B cell (primary cell): ENCODE results near the gene ZSCAN31. TPM values are rescaled to one million over a fixed set of nuclear protein-coding genes. Genes with fewer than 3 reads are reported as not detected.

Source experiments
- ATAC-seq: fragments of 200-7000 bp; cut with Tn5 transposase; one replicate; pipeline ENCODE4 v1.10.0; 2021; ENCODE audit warnings: low read depth, mild to moderate bottlenecking, moderate number of reproducible peaks, moderate library complexity
- CTCF ChIA-PET: fragments of 350-600 bp; sonication (Branson Sonifier 250); formaldehyde crosslinking; loops from one replicate; lab custom pipeline; 2021; ENCODE audit warnings: antibody characterized with exemption, inconsistent platforms; lab: Charles Lee
- POLR2A ChIA-PET: fragments of 350-600 bp; sonication (Branson Sonifier 250); formaldehyde crosslinking; loops from one replicate; lab custom pipeline; 2021; ENCODE audit warnings: antibody characterized with exemption; lab: Charles Lee
- DNase-seq: peaks from one replicate; pipeline ENCODE4 v3.0.0; 2013
- H2AFZ ChIP-seq: 2 replicates; pipeline ENCODE4 v1.6.1; 2012; ENCODE audit warnings: mild to moderate bottlenecking, low read depth, low read length; ENCODE audit not compliant: insufficient read depth, poor library complexity, severe bottlenecking
- H3K27ac ChIP-seq, 2 donors: 1 replicate in 1 of 2; 2 replicates in 1 of 2; pipeline ENCODE4 v1.5.1; 2012 to 2013; ENCODE audit warnings: low read length in 2 of 2, mild to moderate bottlenecking in 2 of 2, moderate library complexity in 1 of 2
- H3K27me3 ChIP-seq, 4 experiments: fragments of 200-600 bp in 1 of 4; sonication (generic) in 1 of 4; replicated peaks in 1 of 4; 1 replicate in 2 of 4; 2 replicates in 2 of 4; pipeline versions ENCODE4 v1.6.1 to v1.7.0; 2013 to 2016; ENCODE audit warnings: low read length in 3 of 4, mild to moderate bottlenecking in 2 of 4, mixed read lengths in 1 of 4, moderate library complexity in 1 of 4; ENCODE audit not compliant: insufficient read depth in 4 of 4, control insufficient read depth in 3 of 4; ENCODE audit errors: control extremely low read depth in 1 of 4
- H3K36me3 ChIP-seq, 2 experiments: replicated peaks in 1 of 2; 1 replicate in 1 of 2; 2 replicates in 1 of 2; pipeline versions ENCODE4 v1.6.1 to v1.7.1; 2013; ENCODE audit warnings: low read length in 1 of 2; ENCODE audit not compliant: insufficient read depth in 2 of 2, control insufficient read depth in 1 of 2; ENCODE audit errors: control extremely low read depth in 1 of 2, extremely low read depth in 1 of 2
- H3K4me1 ChIP-seq, 2 donors: fragments of 200-600 bp in 1 of 2; sonication (generic) in 1 of 2; 1 replicate in 1 of 2; 2 replicates in 1 of 2; pipeline versions ENCODE4 v1.5.1 to v1.6.1; 2013 to 2017; ENCODE audit warnings: low read length in 2 of 2; ENCODE audit not compliant: control insufficient read depth in 2 of 2, insufficient read depth in 2 of 2
- H3K4me2 ChIP-seq: replicated peaks from 2 replicates; pipeline ENCODE3; 2012; ENCODE audit warnings: mild to moderate bottlenecking, low read depth, low read length; ENCODE audit not compliant: poor library complexity, severe bottlenecking
- H3K4me3 ChIP-seq, 5 experiments: fragments of 200-600 bp in 1 of 5; sonication (generic) in 1 of 5; 1 replicate in 3 of 5; 2 replicates in 2 of 5; pipeline versions ENCODE4 v1.5.1 to v1.7.0; 2011 to 2016; ENCODE audit warnings: low read length in 4 of 5, mild to moderate bottlenecking in 4 of 5, low read depth in 2 of 5, control low read depth in 1 of 5, moderate library complexity in 1 of 5; ENCODE audit not compliant: insufficient read depth in 1 of 5; ENCODE audit errors: control extremely low read depth in 1 of 5, extremely low read depth in 1 of 5
- H3K79me2 ChIP-seq: fragments of 200-600 bp; sonication (generic); one replicate; pipeline ENCODE4 v1.6.0; 2016; ENCODE audit warnings: low read length; ENCODE audit not compliant: control insufficient read depth, insufficient read depth
- H3K9ac ChIP-seq: fragments of 200-600 bp; sonication (generic); 2 replicates; pipeline ENCODE4 v1.6.1; 2017; ENCODE audit warnings: mild to moderate bottlenecking, low read length, moderate library complexity
- H3K9me3 ChIP-seq, 3 donors: one replicate each; pipeline versions ENCODE4 v1.6.1 to v1.7.1; 2013; ENCODE audit warnings: low read length in 2 of 3; ENCODE audit not compliant: control insufficient read depth in 2 of 3, insufficient read depth in 1 of 3; ENCODE audit errors: control extremely low read depth in 1 of 3
- H4K20me1 ChIP-seq: 2 replicates; pipeline ENCODE4 v1.6.0; 2012; ENCODE audit warnings: mild to moderate bottlenecking, low read length; ENCODE audit not compliant: insufficient read depth, control insufficient read depth, poor library complexity, severe bottlenecking
- H3K27ac Mint-ChIP-seq: one replicate; pipeline ENCODE4 v1.8.0; 2021; ENCODE audit warnings: mixed read lengths
- H3K27me3 Mint-ChIP-seq: one replicate; pipeline ENCODE4 v1.8.0; 2021; ENCODE audit warnings: mixed read lengths
- H3K4me1 Mint-ChIP-seq: one replicate; pipeline ENCODE4 v1.8.0; 2021; ENCODE audit warnings: mixed read lengths
- H3K4me3 Mint-ChIP-seq: one replicate; pipeline ENCODE4 v1.8.0; 2021; ENCODE audit warnings: mixed read lengths
- H3K9me3 Mint-ChIP-seq: one replicate; pipeline ENCODE4 v1.8.0; 2022; ENCODE audit warnings: mixed read lengths; ENCODE audit not compliant: insufficient read depth
- CTCF ChIP-seq: fragments of 200-600 bp; IDR thresholded peaks from one replicate; pipeline ENCODE4 v1.8.0; 2022; ENCODE audit warnings: antibody characterized with exemption, mild to moderate bottlenecking
- EZH2 ChIP-seq: IDR thresholded peaks from 2 replicates; pipeline ENCODE4 v1.6.1; 2012; ENCODE audit warnings: borderline replicate concordance, low read depth, mild to moderate bottlenecking, moderate library complexity, low read length; ENCODE audit not compliant: insufficient read depth, poor library complexity, severe bottlenecking
- WGBS: methylation state at CpG from one replicate; pipeline ENCODE4 v1.1.5; 2013; ENCODE audit warnings: missing lambda C conversion rate; ENCODE audit not compliant: insufficient coverage; 5-methylcytosine and 5-hydroxymethylcytosine counted together
- intact Hi-C: fragments of 100-400 bp; cut with micrococcal nuclease; formaldehyde crosslinking; loops from one replicate; pipeline ENCODE4 v1.10.0; 2022
- polyA plus RNA-seq: library from polyadenylated mRNA; depleted of rRNA; stranded (reverse); fragments of >200 nt; gene quantifications from 2 replicates; pipeline ENCODE4 v1.2.3, GENCODE V29; 2012
- total RNA-seq, 2 donors: library from RNA; stranded (reverse); fragments of 120-200 nt in 1 of 2; gene quantifications; 1 replicate in 1 of 2; 2 replicates in 1 of 2; pipeline versions ENCODE4 v1.2.3 to v1.2.4, GENCODE V29; 2013 to 2022

ZSCAN31 gene
- total and polyA plus RNA-seq, 2 donors (not counting 1 experiment from before 2014, with no cell fraction given), result 1.9 to 4.6 TPM

- H3K9me3 Mint-ChIP-seq, result no peaks in the 10 kb centered on the region
- H3K27ac Mint-ChIP-seq, result no peak overlapping the region
- no peak overlapping the region for H3K9ac ChIP-seq
- no peak overlapping the region for H3K4me3 Mint-ChIP-seq
- 100% methylated on average over 1 of the region's 2 CpGs for WGBS
- no peak overlapping the region for H2AFZ ChIP-seq
- no peak overlapping the region for H3K27ac ChIP-seq
- peaks cover 11% of the 10 kb centered on the region for H3K79me2 ChIP-seq
- no peak overlapping the region for H3K4me2 ChIP-seq
- H3K4me3 ChIP-seq, result no peak overlapping the region
- H3K36me3 ChIP-seq, result peaks cover 0 to 17% of the 10 kb centered on the region in 2 experiments
- ChIA-PET POLR2A (no interaction called here), CTCF (interaction anchor here (4.8 kb wide), 1 partner anchor 25 kb away, joined by 37 read pairs; no protein-coding TSS in a partner anchor)
- peaks cover 19% of the 10 kb centered on the region for H3K4me1 Mint-ChIP-seq
- no peaks in the 10 kb centered on the region for H3K27me3 ChIP-seq
- intact Hi-C loops, result no loop called here
- H3K27me3 Mint-ChIP-seq, result no peaks in the 10 kb centered on the region
- ATAC-seq (no peak), DNase-seq (no peak)
- H3K9me3 ChIP-seq, result peaks cover 0 to 4% (median 3%) of the 10 kb centered on the region in 3 donors
- peaks cover 11 to 16% of the 10 kb centered on the region in 2 donors for H3K4me1 ChIP-seq
- TF ChIP-seq EZH2, result no peak
- TF ChIP-seq CTCF, result no peak
- peaks cover 4% of the 10 kb centered on the region for H4K20me1 ChIP-seq
Observed at GRCh38 chr6:28380381-28380780, 44.4 kb upstream of the ZSCAN31 start.

- Mint-ChIP-seq H3K27ac (no peak overlapping the region), H3K27me3 (no peaks in the 10 kb centered on the region), H3K4me1 (peaks cover 18% of the 10 kb centered on the region), H3K4me3 (no peak overlapping the region), H3K9me3 (no peaks in the 10 kb centered on the region)
- POLR2A ChIA-PET, result interaction anchor here (0.8 kb wide), 1 partner anchor 21 kb away, joined by 3 read pairs; no protein-coding TSS in a partner anchor
- Histone ChIP-seq H4K20me1 (peaks cover 4% of the 10 kb centered on the region), H3K4me1 (peaks cover 10 to 13% of the 10 kb centered on the region in 2 donors), H3K79me2 (peaks cover 11% of the 10 kb centered on the region), H3K27me3 (no peaks in the 10 kb centered on the region), H3K4me3 (no peak overlapping the region), H3K4me2 (no peak overlapping the region), H3K9ac (no peak overlapping the region), H3K36me3 (peaks cover 0 to 17% of the 10 kb centered on the region in 2 experiments), H2AFZ (no peak overlapping the region), H3K9me3 (peaks cover 0 to 4% (median 3%) of the 10 kb centered on the region in 3 donors), H3K27ac (no peak overlapping the region)
- ATAC-seq (no peak), DNase-seq (no peak)
- CTCF ChIA-PET, result interaction anchor here (0.8 kb wide), 1 partner anchor 22 kb away, joined by 3 read pairs; no protein-coding TSS in a partner anchor
- TF ChIP-seq CTCF, result no peak
- intact Hi-C loops, result no loop called here
Observed at GRCh38 chr6:28378644-28379043, 42.7 kb upstream of the ZSCAN31 start.
